ENCODE data around the gene TACC3. TPM values are rescaled to one million over a fixed set of nuclear protein-coding genes. Genes with fewer than 3 reads are reported as not detected.

The TACC3 gene
- total RNA-seq, 1 donor from 2014 or later, result 20.5 TPM

DNA sequence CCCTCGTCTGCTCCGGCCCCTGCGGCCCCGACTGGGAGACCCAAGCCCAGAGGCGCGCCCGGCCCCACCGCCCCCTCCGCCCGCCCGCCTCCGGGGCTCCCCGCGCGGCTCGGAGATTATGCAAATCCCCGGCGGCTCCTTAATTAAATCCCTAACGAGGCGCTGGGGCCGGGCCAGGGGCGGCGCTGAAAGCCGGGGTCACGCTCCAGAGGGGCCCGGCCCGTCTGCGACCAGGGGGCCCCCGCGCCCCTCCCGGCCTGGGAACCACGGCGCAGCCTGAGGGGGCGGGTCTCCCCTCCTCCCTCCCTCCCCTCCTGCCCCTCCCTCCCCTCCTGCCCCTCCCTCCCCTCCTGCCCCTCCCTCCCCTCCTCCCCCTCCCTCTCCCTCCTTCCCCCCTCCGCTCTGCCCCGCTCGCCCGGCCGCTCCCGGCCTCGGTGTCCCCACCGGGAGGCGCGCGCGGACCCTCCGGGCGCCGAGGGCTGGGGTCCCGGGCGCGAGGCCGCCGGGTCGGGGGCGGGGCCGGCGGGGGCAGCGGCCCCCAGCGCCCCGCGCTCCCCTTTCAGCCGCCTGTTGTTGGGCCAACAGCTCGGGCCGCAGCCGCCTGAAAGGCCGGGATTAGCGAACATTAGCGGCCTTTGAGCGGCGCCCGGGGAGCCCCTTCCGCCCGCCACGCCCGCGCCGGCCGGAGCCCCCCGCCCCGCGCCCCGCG lies 45.9 kb downstream of the TACC3 start:
- Mint-ChIP-seq H3K4me1 (peaks cover 17% of the 10 kb centered on the region), H3K27ac (no peak overlapping the region), H3K9me3 (no peaks in the 10 kb centered on the region), H3K4me3 (no peak overlapping the region), H3K27me3 (peaks cover 8% of the 10 kb centered on the region), H3K36me3 (ENCODE audit: low read depth) (no peaks in the 10 kb centered on the region)
- ChIA-PET POLR2A (interaction anchor here (0.7 kb wide), 1 partner anchor 96 kb away, joined by 3 read pairs; no protein-coding TSS in a partner anchor), CTCF (interaction anchor here (0.6 to 1.2 kb wide), 5 partner anchors 15 to 122 kb away, joined by 3 to 5 read pairs (median 3); no protein-coding TSS in a partner anchor)
- intact Hi-C loops (cut with micrococcal nuclease), result loop anchor here (5.0 kb wide), 1 partner anchor 45 kb away; no protein-coding TSS in a partner anchor
- ATAC-seq (ENCODE audit: low read depth) (peak; percentile 63), DNase-seq (peak; percentile 40)
- TF ChIP-seq, protein P1, sequence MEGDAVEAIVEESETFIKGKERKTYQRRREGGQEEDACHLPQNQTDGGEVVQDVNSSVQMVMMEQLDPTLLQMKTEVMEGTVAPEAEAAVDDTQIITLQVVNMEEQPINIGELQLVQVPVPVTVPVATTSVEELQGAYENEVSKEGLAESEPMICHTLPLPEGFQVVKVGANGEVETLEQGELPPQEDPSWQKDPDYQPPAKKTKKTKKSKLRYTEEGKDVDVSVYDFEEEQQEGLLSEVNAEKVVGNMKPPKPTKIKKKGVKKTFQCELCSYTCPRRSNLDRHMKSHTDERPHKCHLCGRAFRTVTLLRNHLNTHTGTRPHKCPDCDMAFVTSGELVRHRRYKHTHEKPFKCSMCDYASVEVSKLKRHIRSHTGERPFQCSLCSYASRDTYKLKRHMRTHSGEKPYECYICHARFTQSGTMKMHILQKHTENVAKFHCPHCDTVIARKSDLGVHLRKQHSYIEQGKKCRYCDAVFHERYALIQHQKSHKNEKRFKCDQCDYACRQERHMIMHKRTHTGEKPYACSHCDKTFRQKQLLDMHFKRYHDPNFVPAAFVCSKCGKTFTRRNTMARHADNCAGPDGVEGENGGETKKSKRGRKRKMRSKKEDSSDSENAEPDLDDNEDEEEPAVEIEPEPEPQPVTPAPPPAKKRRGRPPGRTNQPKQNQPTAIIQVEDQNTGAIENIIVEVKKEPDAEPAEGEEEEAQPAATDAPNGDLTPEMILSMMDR (IDR thresholded peaks at IDR 0.05), result no peak

DNA sequence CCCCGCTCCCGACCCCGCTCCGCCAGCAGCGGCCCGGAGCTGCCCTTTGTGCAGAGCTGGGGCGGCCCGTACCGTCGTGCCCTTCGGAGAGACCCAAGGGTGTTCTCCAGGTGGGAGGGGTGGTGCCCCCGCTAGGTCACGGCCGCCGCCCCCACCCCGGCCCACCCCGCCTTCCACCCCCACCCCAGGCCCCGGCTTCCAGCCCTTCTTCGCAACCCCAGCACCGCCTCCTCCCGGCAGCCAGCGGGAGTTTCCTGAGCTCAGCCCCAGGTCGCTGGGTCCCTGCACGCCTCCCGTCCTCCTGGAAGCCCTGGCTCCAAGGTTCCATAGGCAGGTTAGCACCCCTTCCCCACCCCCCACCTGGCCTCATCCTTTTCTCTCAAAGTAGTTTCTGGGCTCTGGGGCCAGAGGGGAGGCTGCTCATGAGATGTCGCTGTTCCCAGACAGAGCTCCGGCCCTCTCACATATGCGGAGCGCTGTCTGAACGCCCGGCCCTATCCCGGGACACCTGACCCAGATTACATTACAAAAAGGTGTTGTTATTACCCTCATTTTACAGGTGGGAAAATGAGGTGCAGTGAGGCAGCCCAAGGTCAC lies 46.5 kb downstream of the TACC3 start:
- Mint-ChIP-seq H3K9me3 (no peaks in the 10 kb centered on the region), H3K27ac (no peak overlapping the region), H3K36me3 (ENCODE audit: low read depth) (no peaks in the 10 kb centered on the region), H3K4me1 (peaks cover 17% of the 10 kb centered on the region), H3K27me3 (peaks cover 5% of the 10 kb centered on the region), H3K4me3 (peak overlapping the region; percentile 66)
- ATAC-seq (ENCODE audit: low read depth) (peak; percentile 43), DNase-seq (no peak)
- TF ChIP-seq, protein P1 (IDR thresholded peaks at IDR 0.05), result no peak
- intact Hi-C loops (cut with micrococcal nuclease), result loop anchor here (5.0 kb wide), 1 partner anchor 44 kb away; no protein-coding TSS in a partner anchor
- ChIA-PET CTCF (interaction anchor here (0.6 to 1.2 kb wide), 6 partner anchors 14 to 121 kb away, joined by 3 to 5 read pairs (median 3); no protein-coding TSS in a partner anchor), POLR2A (interaction anchor here (0.7 kb wide), 1 partner anchor 96 kb away, joined by 3 read pairs; no protein-coding TSS in a partner anchor)

DNA sequence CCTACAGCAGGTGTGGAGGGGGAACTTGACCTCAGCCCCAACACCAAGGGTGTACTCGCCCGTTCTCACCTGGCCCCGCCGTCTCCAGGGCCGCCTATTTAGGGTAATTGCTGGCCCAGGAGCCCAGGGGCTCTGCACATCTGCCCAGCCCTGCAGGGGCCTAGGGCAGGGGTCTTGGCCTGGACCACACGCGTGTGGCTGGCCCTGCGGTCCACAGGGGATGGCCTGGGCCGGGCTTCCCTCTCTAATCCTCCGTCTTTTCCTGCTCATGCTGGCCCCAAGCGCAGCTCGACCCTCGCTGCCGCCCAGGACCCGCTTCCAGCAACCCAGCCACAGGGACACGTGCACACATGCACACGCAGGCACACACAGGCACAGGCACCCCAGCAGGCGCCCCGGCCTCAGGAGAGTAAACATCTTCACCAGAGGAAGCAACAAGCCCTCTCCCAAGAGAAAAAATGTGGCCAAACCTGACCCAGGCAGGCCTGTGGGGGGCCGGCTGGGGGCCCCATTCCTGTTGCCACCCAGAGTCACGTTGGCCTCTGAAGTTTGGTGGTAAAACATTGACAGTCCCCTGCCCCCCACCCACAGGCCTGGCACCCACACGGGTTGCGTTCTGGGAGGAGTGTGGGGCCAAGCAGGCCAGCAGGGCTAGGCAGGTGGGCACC lies 47.2 kb downstream of the TACC3 start:
- ChIA-PET CTCF (interaction anchor here (0.8 to 1.2 kb wide), 4 partner anchors 20 to 121 kb away, joined by 3 to 5 read pairs (median 4); no protein-coding TSS in a partner anchor), POLR2A (interaction anchor here (0.6 kb wide), 1 partner anchor 40 kb away, joined by 3 read pairs; no protein-coding TSS in a partner anchor)
- TF ChIP-seq, protein P1 (IDR thresholded peaks at IDR 0.05), result no peak
- DNase-seq, result no peak
- Mint-ChIP-seq H3K9me3 (no peaks in the 10 kb centered on the region), H3K27ac (no peak overlapping the region), H3K36me3 (ENCODE audit: low read depth) (no peaks in the 10 kb centered on the region), H3K27me3 (peaks cover 5% of the 10 kb centered on the region), H3K4me1 (peaks cover 17% of the 10 kb centered on the region), H3K4me3 (peak overlapping the region; percentile 68)
- ATAC-seq (ENCODE audit: low read depth), result no peak
- intact Hi-C loops (cut with micrococcal nuclease), result loop anchor here (5.0 kb wide), 1 partner anchor 44 kb away; no protein-coding TSS in a partner anchor

DNA sequence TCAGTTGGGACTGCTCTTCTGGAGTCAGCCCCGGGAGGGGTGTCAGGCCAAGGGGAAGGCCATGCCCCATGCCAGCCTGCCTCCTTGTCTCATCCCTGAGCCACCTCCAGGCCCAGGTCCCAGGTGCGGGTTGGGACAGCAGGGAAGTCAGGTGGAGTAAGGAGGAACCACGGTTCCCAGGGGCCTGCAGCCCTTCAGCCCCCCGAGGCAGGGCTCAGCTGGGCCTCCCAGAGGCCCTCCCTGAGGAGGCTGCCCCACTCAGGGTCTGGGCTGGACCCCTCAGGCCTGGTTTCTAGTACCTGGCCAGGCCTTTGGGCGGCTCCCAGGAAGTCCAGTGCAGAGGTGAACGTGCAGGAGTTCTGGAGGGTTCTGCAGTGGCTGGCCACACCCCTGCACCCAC lies 48.4 kb downstream of the TACC3 start:
- H3K36me3 Mint-ChIP-seq (ENCODE audit: low read depth), result no peaks in the 10 kb centered on the region
- TF ChIP-seq, protein P1 (IDR thresholded peaks at IDR 0.05), result no peak
- peaks cover 14% of the 10 kb centered on the region for H3K4me1 Mint-ChIP-seq
- ATAC-seq (ENCODE audit: low read depth) (no peak), DNase-seq (no peak)
- ChIA-PET POLR2A (no interaction called here), CTCF (no interaction called here)
- no peak overlapping the region for H3K27ac Mint-ChIP-seq
- intact Hi-C loops (cut with micrococcal nuclease), result loop anchor here (5.0 kb wide), 1 partner anchor 43 kb away; no protein-coding TSS in a partner anchor
- no peak overlapping the region for H3K4me3 Mint-ChIP-seq
- H3K27me3 Mint-ChIP-seq, result peaks cover 5% of the 10 kb centered on the region
- no peaks in the 10 kb centered on the region for H3K9me3 Mint-ChIP-seq
